Astrocyte (in vitro differentiated cells and primary cell): ENCODE data around the gene AP4B1. TPM values are rescaled to one million over a fixed set of nuclear protein-coding genes. Genes with fewer than 3 reads are reported as not detected.

ENCODE experiments used
- DNase-seq: peaks from one replicate; pipeline ENCODE4 v3.0.0-alpha.2; 2010; ENCODE audit warnings: low read depth
- FAIRE-seq: peaks from 2 replicates; lab custom pipeline; 2011; peaks lifted over from hg19 to GRCh38; lab: Jason Lieb, UNC
- H2AFZ ChIP-seq: 2 replicates; pipeline ENCODE4 v1.6.0; 2012; ENCODE audit warnings: low read depth, low read length, inconsistent platforms
- H3K27ac ChIP-seq: 2 replicates; pipeline ENCODE4 v1.5.1; 2011; ENCODE audit warnings: low read depth, low read length, inconsistent platforms
- H3K27me3 ChIP-seq: 2 replicates; pipeline ENCODE4 v1.6.0; 2011; ENCODE audit warnings: low read length, inconsistent platforms; ENCODE audit not compliant: insufficient read depth
- H3K36me3 ChIP-seq: 2 replicates; pipeline ENCODE4 v1.5.1; 2011; ENCODE audit warnings: low read length, inconsistent platforms; ENCODE audit not compliant: insufficient read depth
- H3K4me1 ChIP-seq: 2 replicates; pipeline ENCODE4 v1.5.1; 2011; ENCODE audit warnings: low read length, inconsistent platforms; ENCODE audit not compliant: insufficient read depth
- H3K4me2 ChIP-seq: 2 replicates; pipeline ENCODE4 v1.6.0; 2012; ENCODE audit warnings: low read length, inconsistent platforms
- H3K4me3 ChIP-seq: 2 replicates; pipeline ENCODE4 v1.5.1; 2011; ENCODE audit warnings: low read depth, mild to moderate bottlenecking, low read length, inconsistent platforms; ENCODE audit not compliant: insufficient read depth
- H3K79me2 ChIP-seq: 2 replicates; pipeline ENCODE4 v1.6.0; 2012; ENCODE audit warnings: mild to moderate bottlenecking, low read length, inconsistent platforms; ENCODE audit not compliant: insufficient read depth
- H3K9ac ChIP-seq: 2 replicates; pipeline ENCODE4 v1.6.0; 2012; ENCODE audit warnings: mild to moderate bottlenecking, low read length, inconsistent platforms
- H3K9me3 ChIP-seq: 2 replicates; pipeline ENCODE4 v1.5.1; 2012; ENCODE audit warnings: low read depth, mild to moderate bottlenecking, low read length, inconsistent platforms; ENCODE audit not compliant: insufficient read depth
- H4K20me1 ChIP-seq: 2 replicates; pipeline ENCODE4 v1.6.0; 2012; ENCODE audit warnings: low read length, inconsistent platforms; ENCODE audit not compliant: insufficient read depth
- H3K27ac Mint-ChIP-seq: one replicate; pipeline ENCODE4 v1.8.0; 2021; ENCODE audit warnings: mild to moderate bottlenecking, mixed read lengths; ENCODE audit not compliant: unreplicated experiment
- H3K27me3 Mint-ChIP-seq: one replicate; pipeline ENCODE4 v1.8.0; 2021; ENCODE audit warnings: low read depth, mixed read lengths; ENCODE audit not compliant: unreplicated experiment
- H3K36me3 Mint-ChIP-seq: one replicate; pipeline ENCODE4 v1.8.0; 2021; ENCODE audit warnings: low read depth, mixed read lengths; ENCODE audit not compliant: unreplicated experiment
- H3K4me1 Mint-ChIP-seq: one replicate; pipeline ENCODE4 v1.8.0; 2021; ENCODE audit warnings: low read depth, mixed read lengths; ENCODE audit not compliant: unreplicated experiment
- H3K4me3 Mint-ChIP-seq: one replicate; pipeline ENCODE4 v1.8.0; 2021; ENCODE audit warnings: mild to moderate bottlenecking, moderate library complexity, mixed read lengths; ENCODE audit not compliant: unreplicated experiment
- H3K9me3 Mint-ChIP-seq: one replicate; pipeline ENCODE4 v1.8.0; 2021; ENCODE audit warnings: mild to moderate bottlenecking, mixed read lengths; ENCODE audit not compliant: unreplicated experiment
- EZH2 ChIP-seq: IDR thresholded peaks from 2 replicates; pipeline ENCODE4 v1.6.1; 2012; ENCODE audit warnings: mild to moderate bottlenecking, low read length, inconsistent platforms; ENCODE audit not compliant: insufficient read depth
- total RNA-seq: library from RNA; stranded (reverse); gene quantifications from 2 replicates; pipeline ENCODE4 v1.2.1, GENCODE V29; 2021
- TF ChIP-seq, protein P1 (sequence below): IDR thresholded peaks from 2 replicates; pipeline ENCODE4 v1.5.1; 2011; ENCODE audit warnings: low read depth, mild to moderate bottlenecking, inconsistent platforms, low read length, moderate library complexity; ENCODE audit not compliant: insufficient read depth

The AP4B1 gene
- total RNA-seq, 1 donor from 2014 or later, result 14.9 TPM

DNA sequence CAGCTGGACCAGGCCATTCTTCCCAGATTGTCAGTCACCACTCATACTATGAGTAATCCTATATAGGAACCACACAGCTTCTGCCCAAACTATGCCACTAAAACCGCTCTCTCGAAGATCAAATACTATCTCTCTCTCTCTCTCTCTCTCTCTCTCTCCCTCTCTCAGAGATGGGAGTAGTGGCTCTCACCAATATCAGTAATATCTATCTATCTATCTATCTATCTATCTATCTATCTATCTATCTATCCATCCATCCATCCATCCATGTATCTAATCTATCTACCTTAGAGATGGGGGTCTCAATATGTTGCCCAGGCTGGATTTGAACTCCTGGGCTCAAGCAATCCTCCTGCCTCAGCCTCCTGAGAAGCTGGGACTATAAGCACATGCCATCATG, 19.9 kb upstream of the AP4B1 start:
- H3K27ac Mint-ChIP-seq, result no peak overlapping the region
- Histone ChIP-seq H3K4me1 (peaks cover 13% of the 10 kb centered on the region), H4K20me1 (no peaks in the 10 kb centered on the region), H3K4me2 (no peak overlapping the region), H2AFZ (no peak overlapping the region), H3K9me3 (no peaks in the 10 kb centered on the region), H3K36me3 (no peaks in the 10 kb centered on the region), H3K79me2 (peaks cover 4% of the 10 kb centered on the region), H3K9ac (no peak overlapping the region), H3K27ac (no peak overlapping the region), H3K27me3 (peaks cover 3% of the 10 kb centered on the region), H3K4me3 (no peak overlapping the region)
- peaks cover 10% of the 10 kb centered on the region for H3K4me1 Mint-ChIP-seq
- no peaks in the 10 kb centered on the region for H3K9me3 Mint-ChIP-seq
- H3K4me3 Mint-ChIP-seq, result no peak overlapping the region
- TF ChIP-seq EZH2, result no peak
- TF ChIP-seq, protein P1, sequence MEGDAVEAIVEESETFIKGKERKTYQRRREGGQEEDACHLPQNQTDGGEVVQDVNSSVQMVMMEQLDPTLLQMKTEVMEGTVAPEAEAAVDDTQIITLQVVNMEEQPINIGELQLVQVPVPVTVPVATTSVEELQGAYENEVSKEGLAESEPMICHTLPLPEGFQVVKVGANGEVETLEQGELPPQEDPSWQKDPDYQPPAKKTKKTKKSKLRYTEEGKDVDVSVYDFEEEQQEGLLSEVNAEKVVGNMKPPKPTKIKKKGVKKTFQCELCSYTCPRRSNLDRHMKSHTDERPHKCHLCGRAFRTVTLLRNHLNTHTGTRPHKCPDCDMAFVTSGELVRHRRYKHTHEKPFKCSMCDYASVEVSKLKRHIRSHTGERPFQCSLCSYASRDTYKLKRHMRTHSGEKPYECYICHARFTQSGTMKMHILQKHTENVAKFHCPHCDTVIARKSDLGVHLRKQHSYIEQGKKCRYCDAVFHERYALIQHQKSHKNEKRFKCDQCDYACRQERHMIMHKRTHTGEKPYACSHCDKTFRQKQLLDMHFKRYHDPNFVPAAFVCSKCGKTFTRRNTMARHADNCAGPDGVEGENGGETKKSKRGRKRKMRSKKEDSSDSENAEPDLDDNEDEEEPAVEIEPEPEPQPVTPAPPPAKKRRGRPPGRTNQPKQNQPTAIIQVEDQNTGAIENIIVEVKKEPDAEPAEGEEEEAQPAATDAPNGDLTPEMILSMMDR, result no peak
- FAIRE-seq, result no peak
- DNase-seq, result no peak
- peaks cover 19% of the 10 kb centered on the region for H3K27me3 Mint-ChIP-seq
- no peaks in the 10 kb centered on the region for H3K36me3 Mint-ChIP-seq

DNA sequence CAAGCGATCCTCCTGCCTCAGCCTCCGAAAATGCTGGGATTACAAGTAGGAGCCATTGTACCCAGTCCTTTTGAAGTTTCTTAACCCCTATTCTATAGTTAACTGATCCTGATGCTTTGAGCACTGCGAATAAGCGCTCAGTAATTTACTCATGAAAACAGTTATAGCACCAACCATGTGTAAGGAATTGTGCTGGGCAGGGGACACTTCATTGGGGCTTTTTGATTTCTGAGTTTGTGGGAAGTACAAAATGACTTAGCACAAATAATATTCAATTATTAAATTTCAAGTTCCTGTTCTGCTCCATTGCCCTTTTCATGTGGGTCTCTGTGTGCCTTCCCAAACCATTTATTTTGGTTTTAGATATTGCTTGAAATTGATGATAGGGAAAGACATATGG, 18.4 kb upstream of the AP4B1 start:
- H3K4me1 Mint-ChIP-seq, result peaks cover 2% of the 10 kb centered on the region
- no peak for FAIRE-seq
- Histone ChIP-seq H3K9me3 (no peaks in the 10 kb centered on the region), H3K9ac (no peak overlapping the region), H3K4me3 (no peak overlapping the region), H3K4me2 (no peak overlapping the region), H3K27me3 (peaks cover 3% of the 10 kb centered on the region), H4K20me1 (no peaks in the 10 kb centered on the region), H3K79me2 (no peaks in the 10 kb centered on the region), H3K27ac (no peak overlapping the region), H2AFZ (no peak overlapping the region), H3K36me3 (no peaks in the 10 kb centered on the region), H3K4me1 (peaks cover 4% of the 10 kb centered on the region)
- DNase-seq, result no peak
- no peaks in the 10 kb centered on the region for H3K36me3 Mint-ChIP-seq
- no peak overlapping the region for H3K27ac Mint-ChIP-seq
- no peaks in the 10 kb centered on the region for H3K9me3 Mint-ChIP-seq
- TF ChIP-seq, protein P1, result no peak
- H3K4me3 Mint-ChIP-seq, result no peak overlapping the region
- peaks cover 26% of the 10 kb centered on the region for H3K27me3 Mint-ChIP-seq

DNA sequence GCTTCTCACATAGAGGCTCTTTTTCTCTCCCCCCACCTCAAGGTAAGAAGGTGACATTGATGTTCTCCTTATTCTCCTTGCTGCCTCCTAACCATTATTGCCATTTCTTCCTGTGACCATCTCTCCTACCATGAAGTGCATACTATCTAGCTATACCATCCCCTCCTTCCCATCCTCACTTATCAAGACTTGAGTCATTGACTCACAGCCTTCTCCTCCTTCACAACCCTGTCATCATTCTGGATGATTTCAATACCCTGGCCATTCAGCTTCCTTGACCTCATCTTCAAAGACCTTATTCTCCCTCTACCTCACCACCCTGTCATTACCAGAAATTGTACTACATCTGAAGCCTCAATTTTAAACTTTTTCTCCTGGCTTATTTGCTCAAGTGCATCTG, 13.6 kb upstream of the AP4B1 start:
- H4K20me1 ChIP-seq, result no peaks in the 10 kb centered on the region
- no peak overlapping the region for H3K9ac ChIP-seq
- H3K36me3 Mint-ChIP-seq, result no peaks in the 10 kb centered on the region
- FAIRE-seq (no peak), DNase-seq (no peak)
- H2AFZ ChIP-seq, result no peak overlapping the region
- no peak overlapping the region for H3K27ac Mint-ChIP-seq
- peaks cover 14% of the 10 kb centered on the region for H3K27me3 Mint-ChIP-seq
- H3K36me3 ChIP-seq, result no peaks in the 10 kb centered on the region
- no peak overlapping the region for H3K4me3 Mint-ChIP-seq
- H3K4me3 ChIP-seq, result no peak overlapping the region
- TF ChIP-seq EZH2, result no peak
- TF ChIP-seq, protein P1, result no peak
- H3K4me1 Mint-ChIP-seq, result peaks cover 1% of the 10 kb centered on the region
- no peaks in the 10 kb centered on the region for H3K9me3 Mint-ChIP-seq
- no peaks in the 10 kb centered on the region for H3K4me1 ChIP-seq
- no peak overlapping the region for H3K4me2 ChIP-seq
- H3K27ac ChIP-seq, result no peak overlapping the region
- no peaks in the 10 kb centered on the region for H3K9me3 ChIP-seq
- no peaks in the 10 kb centered on the region for H3K79me2 ChIP-seq
- peaks cover 3% of the 10 kb centered on the region for H3K27me3 ChIP-seq
